Fibroblast of pulmonary artery (primary cell): ENCODE results near the gene COL4A1.

Experiments used
- DNase-seq: peaks from one replicate; pipeline ENCODE4 v3.0.0-alpha.2; 2010; ENCODE audit warnings: low read depth
- H3K4me3 ChIP-seq: replicated peaks from 2 replicates; pipeline ENCODE4 v1.5.1; 2011; ENCODE audit warnings: low read depth, mild to moderate bottlenecking, control low read depth, low read length, moderate library complexity
- CTCF ChIP-seq: IDR thresholded peaks from 2 replicates; pipeline ENCODE4 v1.5.1; 2011; ENCODE audit warnings: mild to moderate bottlenecking, control low read depth, low read length, inconsistent platforms; ENCODE audit errors: missing control alignments

COL4A1 gene

GRCh38 chr13:110312339-110313031 is 5.5 kb upstream of the COL4A1 start:
- peak; percentile 19 for TF ChIP-seq CTCF
- peak; percentile 89 for DNase-seq

GRCh38 chr13:110311443-110312338 is 4.7 kb upstream of the COL4A1 start:
- DNase-seq: no peak
- H3K4me3 ChIP-seq: no peak overlapping the region
- no peak for TF ChIP-seq CTCF

More at GRCh38 chr13:110312339-110313031, 5.5 kb upstream of the COL4A1 start:
- no peak overlapping the region for H3K4me3 ChIP-seq

GRCh38 chr13:110310541-110311442 is 3.8 kb upstream of the COL4A1 start:
- H3K4me3 ChIP-seq: peak overlapping the region; percentile 7
- no peak for DNase-seq
- no peak for TF ChIP-seq CTCF

- H3K4me3 ChIP-seq: peak overlapping the region; percentile 87
- DNase-seq: no peak
- TF ChIP-seq CTCF: no peak
Observed at GRCh38 chr13:110309661-110310524, 2.9 kb upstream of the COL4A1 start.

- no peak for DNase-seq
- peak overlapping the region; percentile 87 for H3K4me3 ChIP-seq
- no peak for TF ChIP-seq CTCF
Observed at GRCh38 chr13:110308656-110309359, 1.9 kb upstream of the COL4A1 start.
